Stomach (tissue), 4 donors: ENCODE results near the gene LRRC4C.

Experiments
- POLR2A ChIP-seq, 4 donors: fragments of 450-650 bp; IDR thresholded peaks; one replicate each; pipeline ENCODE4 v1.6.1; 2016; ENCODE audit warnings: antibody characterized with exemption in 4 of 4, control low read depth in 2 of 4, mild to moderate bottlenecking in 1 of 4, moderate library complexity in 1 of 4
- POLR2AphosphoS5 ChIP-seq, 3 donors: sonication (generic); formaldehyde crosslinking; IDR thresholded peaks; one replicate each; pipeline ENCODE4 v1.6.1; 2016; ENCODE audit warnings: antibody characterized with exemption in 3 of 3
- TF ChIP-seq, protein P1 (sequence below), 7 experiments: fragments of 450-650 bp in 4 of 7; fragments of 200-600 bp in 3 of 7; sonication (generic) in 3 of 7; IDR thresholded peaks; one replicate each; pipeline ENCODE4 v1.5.1; 2016 to 2019; ENCODE audit warnings: antibody characterized with exemption in 7 of 7, control low read depth in 2 of 7, mild to moderate bottlenecking in 1 of 7

DNA sequence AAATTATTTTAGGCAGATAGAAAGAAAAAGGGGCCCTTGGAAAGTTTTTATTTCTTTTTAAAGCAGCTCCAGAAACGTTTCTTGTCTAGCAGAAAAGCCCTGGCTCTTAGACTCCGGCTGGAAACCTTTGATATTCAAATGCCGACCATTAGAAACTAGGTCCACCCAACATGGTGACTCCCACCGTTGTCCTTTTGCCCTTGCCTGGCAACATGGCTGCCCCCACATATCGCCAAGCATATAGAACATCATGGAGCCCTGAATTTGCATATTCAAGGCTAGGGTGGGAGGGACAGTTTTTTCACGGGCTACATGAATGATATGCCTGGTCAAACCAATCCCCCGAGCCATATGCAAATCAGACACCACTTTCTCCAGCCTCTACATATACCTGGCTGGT lies 1379.0 kb downstream of the LRRC4C start:
- no peak for TF ChIP-seq POLR2A (IDR thresholded peaks at IDR 0.05)
- no peak for TF ChIP-seq POLR2AphosphoS5 (IDR thresholded peaks at IDR 0.05)
- TF ChIP-seq, protein P1, sequence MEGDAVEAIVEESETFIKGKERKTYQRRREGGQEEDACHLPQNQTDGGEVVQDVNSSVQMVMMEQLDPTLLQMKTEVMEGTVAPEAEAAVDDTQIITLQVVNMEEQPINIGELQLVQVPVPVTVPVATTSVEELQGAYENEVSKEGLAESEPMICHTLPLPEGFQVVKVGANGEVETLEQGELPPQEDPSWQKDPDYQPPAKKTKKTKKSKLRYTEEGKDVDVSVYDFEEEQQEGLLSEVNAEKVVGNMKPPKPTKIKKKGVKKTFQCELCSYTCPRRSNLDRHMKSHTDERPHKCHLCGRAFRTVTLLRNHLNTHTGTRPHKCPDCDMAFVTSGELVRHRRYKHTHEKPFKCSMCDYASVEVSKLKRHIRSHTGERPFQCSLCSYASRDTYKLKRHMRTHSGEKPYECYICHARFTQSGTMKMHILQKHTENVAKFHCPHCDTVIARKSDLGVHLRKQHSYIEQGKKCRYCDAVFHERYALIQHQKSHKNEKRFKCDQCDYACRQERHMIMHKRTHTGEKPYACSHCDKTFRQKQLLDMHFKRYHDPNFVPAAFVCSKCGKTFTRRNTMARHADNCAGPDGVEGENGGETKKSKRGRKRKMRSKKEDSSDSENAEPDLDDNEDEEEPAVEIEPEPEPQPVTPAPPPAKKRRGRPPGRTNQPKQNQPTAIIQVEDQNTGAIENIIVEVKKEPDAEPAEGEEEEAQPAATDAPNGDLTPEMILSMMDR (IDR thresholded peaks at IDR 0.05) = no peak
